HG02938 (cell line): ENCODE data around the gene PLCG2.
"Not testable (repeated sequence)": the region's sequence is repeated elsewhere in the genome, so short reads cannot be mapped to it uniquely, and the experiment has no call there.

Source experiments
- ATAC-seq: cut with Tn5 transposase; IDR thresholded peaks from one replicate; pipeline ENCODE4 v1.9.1; 2021; ENCODE audit warnings: mild to moderate bottlenecking, moderate library complexity; ENCODE audit not compliant: unreplicated experiment

PLCG2 gene

DNA sequence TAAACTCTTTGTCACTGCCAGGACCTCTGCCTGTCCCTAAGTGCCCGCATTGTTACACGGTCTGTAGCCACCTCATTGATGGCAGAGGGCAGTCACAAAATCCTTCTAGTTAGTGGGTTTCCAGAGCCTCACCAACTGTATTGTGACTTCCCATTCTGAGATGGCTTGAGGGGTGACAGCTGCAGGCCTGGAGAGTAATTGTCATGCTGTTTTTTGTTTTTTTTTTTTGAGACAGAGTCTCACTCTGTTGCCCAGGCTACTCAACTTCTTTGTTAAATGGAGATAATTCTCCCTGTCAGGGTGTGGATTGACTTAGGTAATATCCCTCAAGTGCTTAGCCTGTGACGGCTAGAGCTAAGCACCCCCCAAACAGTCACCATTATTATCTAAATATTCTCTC, 154.3 kb downstream of the PLCG2 start:
- ATAC-seq = no peak

DNA sequence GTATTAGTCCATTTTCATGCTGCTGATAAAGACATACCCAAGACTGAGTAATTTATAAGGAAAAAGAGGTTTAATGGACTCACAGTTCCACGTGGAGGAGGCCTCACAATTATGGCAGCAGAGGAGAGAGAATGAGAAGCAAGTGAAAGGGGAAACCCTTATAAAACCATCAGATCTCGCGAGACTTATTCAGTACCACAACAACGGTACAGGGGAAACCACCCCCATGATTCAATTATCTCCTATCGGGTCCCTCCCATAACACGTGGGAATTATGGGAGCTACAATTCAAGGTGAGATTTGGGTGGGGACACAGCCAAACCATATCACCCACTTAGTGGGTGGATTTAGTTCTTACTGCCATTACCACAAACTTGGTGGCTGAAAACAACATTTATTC, 155.6 kb downstream of the PLCG2 start:
- not testable (repeated sequence) for ATAC-seq

DNA sequence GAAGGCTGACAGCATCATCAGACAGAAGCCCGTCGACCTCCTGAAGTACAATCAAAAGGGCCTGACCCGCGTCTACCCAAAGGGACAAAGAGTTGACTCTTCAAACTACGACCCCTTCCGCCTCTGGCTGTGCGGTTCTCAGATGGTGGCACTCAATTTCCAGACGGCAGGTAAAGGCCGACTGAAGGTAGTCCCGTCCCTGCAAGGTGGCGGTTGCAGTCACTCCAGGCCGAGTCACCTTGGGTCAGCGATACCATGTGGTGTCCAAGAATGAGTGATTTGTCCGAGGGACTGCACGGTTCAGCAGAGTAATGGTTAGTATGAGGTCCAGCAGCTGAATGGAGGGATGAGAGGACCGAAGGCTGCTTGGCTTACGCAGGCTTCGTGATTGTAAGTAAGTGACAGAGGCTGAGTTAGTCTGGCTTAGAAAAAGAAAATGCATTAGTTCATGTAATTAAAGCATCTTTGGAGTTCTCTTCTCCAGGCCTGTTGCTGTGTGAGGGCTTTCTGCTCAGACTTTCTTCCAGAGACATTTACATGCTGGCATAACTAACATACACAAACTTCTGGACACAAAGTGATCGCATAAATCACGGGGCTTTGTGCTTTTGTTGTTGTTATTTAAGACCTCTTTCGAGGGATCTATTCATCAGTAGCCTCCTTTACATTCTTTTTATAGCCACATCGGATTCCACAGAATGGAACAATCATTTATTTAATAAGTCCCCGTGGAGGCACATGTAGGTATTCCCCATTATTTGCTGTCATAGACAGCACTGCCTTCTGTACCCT, 157.3 kb downstream of the PLCG2 start:
- ATAC-seq = no peak

DNA sequence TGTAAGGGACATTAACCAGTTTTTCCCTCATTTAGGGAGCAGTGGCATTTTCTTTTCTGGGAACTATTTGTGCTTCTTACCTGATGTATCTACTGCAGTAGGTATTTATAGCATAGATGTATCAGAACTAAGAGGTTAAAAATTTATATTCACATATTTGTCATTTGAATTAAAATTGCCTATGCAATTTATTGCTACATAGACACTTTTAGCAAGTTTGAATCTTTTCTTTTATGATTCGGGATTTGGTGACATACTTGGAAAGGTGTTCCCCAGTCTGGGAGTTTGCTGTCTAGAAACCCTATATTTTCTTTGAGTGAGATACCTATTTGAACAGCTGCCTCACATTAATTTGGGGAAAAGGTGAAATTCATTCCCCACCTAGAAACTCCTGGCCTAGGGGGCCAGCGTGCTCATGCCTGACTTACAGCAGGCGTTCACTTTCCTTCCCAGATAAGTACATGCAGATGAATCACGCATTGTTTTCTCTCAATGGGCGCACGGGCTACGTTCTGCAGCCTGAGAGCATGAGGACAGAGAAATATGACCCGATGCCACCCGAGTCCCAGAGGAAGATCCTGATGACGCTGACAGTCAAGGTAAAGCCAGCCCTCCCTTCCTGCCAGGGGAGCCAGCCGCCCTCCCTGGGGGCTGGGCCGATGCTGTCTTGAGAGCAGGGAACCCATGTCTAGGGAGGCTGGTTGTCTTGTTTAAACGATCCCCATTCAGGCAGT, 158.4 kb downstream of the PLCG2 start:
- no peak for ATAC-seq

DNA sequence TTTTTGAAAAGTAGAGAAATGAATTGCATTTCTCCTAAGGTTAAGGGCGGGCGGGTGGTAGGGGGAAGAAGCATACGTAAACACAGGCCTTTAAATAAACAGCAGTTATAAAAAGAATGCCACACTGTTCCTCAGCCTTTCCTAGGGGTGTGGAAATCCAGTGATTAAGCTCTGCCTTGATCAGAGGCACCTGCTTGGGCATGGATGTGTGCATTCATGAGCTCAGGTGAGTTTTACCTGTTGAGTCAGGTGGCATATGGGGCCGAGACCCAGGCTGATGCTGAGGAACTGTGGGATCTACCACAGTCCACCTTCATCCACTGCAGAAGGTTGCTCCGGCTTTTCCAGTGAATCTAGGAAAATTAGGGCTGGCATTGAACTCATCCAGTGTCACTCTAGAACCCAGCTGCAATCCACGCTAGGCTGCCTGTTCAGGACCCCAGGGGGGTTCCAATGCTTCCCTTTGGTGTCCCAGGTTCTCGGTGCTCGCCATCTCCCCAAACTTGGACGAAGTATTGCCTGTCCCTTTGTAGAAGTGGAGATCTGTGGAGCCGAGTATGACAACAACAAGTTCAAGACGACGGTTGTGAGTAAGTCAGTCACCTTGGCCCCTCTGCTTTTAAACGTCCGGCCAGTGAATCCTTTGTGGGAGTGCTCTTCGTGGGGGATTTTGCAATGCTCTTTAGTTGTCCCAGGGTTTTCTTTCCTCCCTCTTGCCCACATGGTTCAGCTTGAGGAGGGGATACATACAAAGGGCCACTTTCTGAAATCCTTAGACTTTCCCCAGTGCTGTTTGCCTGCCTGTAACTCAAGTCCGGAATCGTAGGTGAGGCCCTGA, 159.5 kb downstream of the PLCG2 start:
- ATAC-seq = no peak

DNA sequence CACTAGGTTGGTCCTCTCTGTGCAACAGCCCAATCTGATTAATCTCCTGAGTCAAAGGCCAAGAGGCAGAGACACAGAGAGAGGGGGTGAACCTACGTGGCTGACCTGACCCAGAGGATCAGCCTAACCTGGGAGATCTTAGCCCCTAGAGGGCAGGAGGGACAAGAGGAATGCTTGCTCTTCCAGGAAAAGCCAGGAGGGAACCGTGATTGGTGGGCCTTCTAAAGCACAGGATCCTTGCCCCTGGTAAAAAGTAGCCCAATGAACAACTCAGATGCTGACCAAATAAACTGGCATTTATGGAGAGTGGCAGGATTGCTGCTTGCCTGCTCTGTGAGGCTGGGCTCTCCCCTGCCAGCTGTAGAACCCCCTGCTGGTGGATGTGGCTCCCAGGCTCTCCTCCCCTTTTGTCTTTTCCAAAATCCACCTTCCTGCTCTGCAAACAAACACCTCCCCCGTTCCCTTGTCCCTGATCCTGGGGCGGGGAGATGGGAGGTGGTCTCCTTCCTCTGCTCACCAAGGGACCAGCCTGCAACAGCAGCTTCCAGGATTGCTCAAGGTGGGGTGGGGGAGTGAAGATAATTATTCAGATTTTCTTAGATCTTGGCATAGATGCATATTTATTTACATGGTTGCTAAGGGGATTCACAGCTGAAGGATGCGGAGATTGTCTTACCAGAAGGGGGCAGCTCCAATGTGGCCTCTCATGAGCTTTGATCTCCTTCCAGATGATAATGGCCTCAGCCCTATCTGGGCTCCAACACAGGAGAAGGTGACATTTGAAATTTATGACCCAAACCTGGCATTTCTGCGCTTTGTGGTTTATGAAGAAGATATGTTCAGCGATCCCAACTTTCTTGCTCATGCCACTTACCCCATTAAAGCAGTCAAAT, 160.3 kb downstream of the PLCG2 start:
- no peak for ATAC-seq

DNA sequence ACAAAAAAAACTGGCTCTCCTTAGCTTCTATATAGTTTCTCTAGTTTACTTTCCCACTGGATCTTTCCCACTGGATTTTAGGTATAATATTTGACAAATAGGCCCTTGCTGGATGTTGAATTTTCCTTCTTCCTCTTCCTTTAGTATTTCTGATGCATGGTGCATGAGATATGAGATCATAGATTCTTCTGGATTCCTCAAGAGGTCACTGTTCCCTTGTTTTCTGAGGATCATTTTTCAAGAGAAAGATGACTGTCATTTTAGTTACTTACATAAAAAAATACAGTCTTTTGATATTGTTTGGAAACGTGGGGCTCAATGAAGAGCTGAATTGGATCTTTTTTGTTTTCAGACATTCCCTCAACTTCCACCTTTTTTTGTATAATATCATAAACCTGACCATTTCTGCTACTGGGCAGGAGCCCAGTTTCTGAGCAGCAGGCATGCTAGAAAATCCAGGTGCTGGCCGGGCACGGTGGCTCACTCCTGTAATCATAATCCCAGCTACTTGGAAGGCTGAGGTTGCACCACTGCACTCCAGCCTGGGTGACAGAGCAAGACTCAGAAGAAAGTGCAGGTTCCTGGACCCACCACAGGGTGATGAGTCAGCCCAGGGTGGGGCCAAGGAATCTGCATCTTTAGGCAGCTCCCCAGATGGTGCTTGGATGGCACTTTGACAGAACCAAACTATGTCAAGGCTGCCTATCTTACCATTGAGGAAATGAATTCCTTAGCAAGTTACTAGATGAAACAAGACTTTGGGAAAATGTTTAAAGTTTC, 161.9 kb downstream of the PLCG2 start:
- ATAC-seq = no peak

DNA sequence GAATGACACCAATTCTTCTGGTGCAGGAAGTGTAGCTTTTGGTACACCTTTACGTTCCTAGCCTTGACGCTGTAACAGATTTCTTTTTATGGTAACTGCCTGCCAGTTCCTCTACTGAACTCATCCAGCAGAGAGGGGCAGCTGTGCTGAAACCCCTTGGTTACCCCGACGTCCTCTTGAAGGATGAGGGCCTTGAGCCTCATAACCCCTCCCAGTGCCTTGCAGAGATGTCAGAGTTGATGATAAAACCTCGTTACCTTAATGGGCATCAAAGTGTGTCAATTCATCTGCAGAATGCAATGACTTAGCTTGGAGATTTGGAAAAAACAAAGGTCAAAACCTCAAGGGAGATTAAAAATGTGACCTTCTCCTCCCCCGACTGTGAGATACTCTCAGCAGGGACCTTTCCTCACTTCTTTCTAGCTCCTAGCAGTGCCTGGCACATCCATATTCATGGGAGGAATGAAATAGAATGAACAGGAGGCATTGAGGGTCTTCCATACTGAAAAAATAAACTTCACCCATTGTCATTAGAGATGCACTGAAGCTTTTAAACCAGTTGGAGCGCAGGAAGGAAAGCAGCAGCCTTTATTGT, 163.0 kb downstream of the PLCG2 start:
- no peak for ATAC-seq

DNA sequence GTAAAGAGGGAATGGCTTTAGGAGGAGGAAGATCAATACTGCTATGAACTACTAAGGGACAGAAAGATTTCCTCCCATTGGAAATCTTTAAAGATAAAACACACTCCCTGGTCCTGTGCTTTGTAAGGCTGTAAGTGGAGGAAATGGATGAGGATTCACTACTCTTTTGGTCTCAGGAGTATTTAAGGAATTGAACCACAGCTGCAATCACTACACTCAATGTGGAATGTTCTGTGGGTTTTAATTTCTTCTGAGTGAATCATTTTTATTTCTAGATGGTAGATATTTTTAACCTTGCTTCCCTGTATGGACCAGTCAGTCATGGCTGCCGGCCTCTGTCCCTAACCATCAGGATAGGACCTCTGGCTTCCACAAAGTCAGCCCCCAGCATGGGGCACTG, 166.6 kb downstream of the PLCG2 start:
- no peak for ATAC-seq

DNA sequence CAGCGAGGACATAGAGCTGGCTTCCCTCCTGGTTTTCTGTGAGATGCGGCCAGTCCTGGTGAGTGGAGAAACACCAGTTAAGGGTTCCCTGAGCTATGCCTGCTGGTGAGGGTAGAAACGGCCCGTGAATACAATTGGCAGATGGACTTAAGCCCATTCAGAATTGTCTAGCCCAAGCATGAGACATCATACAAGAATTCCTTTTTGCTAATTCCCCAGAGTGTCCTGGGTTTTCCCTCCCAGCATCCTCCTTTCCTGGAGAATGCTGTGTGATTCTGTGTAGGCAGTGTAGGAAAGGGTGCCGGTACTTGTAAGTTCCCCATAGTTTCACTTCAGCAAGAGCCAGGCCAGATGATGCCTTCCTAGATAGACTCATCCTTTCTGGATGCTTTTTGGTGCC, 167.1 kb downstream of the PLCG2 start:
- ATAC-seq = no peak

DNA sequence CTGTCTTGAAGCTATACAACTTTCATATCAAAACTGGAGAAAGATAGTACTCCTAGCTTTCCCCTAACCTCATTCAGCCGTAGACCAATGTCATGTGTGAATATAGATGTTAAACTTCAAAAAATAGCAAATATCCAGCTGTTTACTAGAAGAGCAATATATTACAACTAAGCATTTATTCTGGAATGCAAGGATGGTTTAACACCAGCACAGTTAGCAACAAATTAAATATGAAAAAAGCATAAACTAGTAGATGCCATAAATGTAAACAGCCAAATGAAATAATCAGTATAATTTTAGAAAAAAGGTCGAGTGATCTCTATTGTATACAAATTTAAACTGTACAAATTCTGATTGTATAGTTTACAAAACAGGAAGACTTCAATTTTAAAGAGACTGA, 172.5 kb downstream of the PLCG2 start:
- ATAC-seq = no peak

DNA sequence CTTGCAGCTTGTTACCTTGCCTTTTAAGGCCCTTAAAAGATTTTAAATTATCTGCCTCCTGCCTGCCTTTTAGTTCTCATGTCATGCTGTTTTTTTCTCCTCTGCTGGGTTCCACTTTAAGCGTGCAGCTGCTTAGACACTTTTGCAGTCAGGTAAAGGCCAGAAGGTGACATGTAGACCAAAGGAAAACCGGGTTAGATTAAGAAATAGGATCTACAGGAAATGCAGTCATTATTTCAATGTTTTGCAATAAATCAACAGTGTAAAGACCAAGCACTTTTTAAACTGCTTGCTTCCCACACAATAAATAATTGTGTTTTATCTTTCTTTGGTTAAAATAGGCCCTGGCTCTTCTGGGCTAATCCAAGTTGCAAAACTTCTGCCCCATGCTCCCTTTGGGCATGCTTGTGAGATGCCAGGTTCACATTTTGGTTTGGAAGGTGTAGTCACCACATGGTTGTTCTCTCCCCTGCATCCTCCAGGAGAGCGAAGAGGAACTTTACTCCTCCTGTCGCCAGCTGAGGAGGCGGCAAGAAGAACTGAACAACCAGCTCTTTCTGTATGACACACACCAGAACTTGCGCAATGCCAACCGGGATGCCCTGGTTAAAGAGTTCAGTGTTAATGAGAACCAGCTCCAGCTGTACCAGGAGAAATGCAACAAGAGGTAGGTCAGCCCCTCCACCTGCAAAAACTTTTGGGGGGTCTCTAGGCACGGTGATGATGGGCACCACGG, 177.3 kb downstream of the PLCG2 start:
- no peak for ATAC-seq

DNA sequence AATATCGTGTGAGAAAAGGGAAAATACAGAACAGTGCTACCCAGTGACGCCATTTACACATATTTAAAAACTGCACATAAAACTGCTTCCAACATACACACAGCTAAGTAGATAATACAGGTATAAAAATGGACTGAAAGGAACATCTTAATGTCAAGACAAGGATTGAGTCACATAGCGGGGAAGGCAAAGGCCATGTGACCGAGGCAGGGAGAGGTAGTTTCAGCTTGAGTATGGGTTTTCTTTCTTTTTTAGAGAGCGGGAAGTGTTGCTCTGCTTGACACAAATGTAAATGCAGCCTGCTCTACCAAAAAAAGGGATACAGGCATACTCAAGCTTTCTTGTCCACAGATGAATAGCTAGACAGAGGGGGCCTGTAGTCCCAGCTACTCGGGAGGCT, 185.7 kb downstream of the PLCG2 start:
- ATAC-seq = no peak

DNA sequence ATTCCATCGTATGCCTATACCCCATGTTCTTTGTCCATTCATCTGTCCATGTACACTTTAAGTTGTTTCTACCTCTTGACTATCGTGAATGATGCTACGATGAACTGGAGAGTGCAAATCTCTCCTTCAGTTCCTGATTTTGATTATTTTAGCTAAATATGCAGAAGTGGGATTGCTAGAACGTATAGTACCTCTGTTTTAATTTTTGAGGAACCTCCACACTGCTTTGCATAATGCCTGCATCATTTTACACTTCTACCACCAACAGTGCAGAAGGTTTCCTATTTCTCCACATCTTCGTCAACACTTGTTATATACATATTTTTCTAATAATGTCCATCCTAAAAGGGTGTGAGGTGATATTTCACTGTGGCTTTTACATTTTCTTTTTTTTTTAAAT, 188.3 kb downstream of the PLCG2 start:
- ATAC-seq = no peak

DNA sequence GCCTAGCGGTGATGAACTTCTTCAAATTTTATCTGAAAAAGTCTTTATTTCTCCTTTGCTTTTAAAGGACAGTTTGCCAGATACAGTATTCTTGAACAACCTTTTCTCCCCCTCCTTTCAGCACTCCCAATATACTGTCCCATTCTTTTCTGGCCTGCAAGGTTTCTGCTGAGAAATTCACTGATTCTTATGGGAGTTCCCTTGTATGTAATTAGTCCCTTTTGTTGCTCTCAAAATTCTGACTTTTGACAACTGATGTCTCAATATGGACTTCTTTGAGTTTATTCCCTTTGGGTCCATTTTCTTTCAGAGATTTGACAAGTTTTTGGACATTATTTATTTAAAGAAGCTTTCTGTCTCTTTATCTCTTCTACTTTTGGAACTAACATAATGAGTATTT, 192.8 kb downstream of the PLCG2 start:
- no peak for ATAC-seq

DNA sequence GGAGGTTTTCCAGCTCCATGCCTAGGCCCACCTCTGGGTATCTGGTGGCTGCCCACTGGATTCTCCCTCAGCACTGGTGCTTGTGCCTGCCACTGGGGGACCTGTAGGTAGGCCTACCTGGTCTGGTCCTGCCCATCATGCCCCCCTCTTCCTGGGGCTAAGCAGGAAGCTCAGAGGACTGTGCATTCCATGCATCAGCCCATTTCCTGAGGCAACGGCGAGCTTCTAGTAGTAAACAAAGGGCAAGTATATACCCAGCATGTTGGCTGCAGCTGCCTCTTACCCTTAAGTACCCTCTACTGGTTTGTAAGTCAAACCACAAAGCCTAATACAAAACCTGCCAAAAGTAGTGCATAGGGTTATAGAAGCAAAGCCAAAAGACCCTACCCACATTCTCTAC, 194.6 kb downstream of the PLCG2 start:
- no peak for ATAC-seq

DNA sequence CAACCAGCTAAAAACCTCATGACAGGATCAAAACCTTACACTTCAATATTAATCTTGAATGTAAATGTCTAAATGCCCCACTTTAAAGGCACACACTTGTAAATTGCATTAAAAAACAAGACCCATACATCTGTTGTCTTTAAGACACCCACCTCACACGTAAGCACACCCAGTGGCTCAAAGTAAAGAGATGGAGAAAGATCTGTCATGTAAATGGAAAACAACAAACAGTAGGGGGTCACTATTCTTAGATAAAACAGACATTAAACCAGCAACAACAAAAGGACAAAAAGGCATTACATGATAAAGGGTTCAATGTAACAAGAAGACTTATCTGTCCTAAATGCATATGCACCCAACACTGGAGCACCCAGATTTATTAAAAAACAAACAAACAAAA, 196.5 kb downstream of the PLCG2 start:
- no peak for ATAC-seq

DNA sequence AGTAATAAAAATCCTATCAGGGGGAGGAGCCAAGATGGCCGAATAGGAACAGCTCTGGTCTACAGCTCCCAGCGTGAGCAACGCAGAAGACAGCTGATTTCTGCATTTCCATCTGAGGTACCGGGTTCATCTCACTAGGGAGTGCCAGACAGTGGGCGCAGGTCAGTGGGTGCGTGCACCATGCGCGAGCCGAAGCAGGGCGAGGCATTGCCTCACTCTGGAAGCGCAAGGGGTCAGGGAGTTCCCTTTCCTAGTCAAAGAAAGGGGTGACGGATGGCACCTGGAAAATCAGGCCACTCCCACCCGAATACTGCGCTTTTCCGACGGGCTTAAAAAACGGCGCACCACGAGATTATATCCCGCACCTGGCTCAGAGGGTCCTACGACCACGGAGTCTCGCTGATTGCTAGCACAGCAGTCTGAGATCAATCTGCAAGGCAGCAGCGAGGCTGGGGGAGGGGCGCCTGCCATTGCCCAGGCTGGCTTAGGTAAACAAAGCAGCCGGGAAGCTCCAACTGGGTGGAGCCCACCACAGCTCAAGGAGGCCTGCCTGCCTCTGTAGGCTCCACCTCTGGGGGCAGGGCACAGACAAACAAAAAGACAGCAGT, 198.3 kb downstream of the PLCG2 start:
- ATAC-seq = not testable (repeated sequence)
